H1 (cell line): ENCODE data around the gene CNTD1. TPM values are rescaled to one million over a fixed set of nuclear protein-coding genes. Genes with fewer than 3 reads are reported as not detected.

Experiments used
- SIN3A ChIP-seq, 2 experiments: IDR thresholded peaks in 1 of 2; conservative IDR thresholded peaks in 1 of 2; 2 replicates each; pipeline ENCODE4 v1.6.1; 2011 to 2012; ENCODE audit warnings: low read length in 2 of 2, improper control_type of control experiment in 1 of 2, low read depth in 1 of 2, mild to moderate bottlenecking in 1 of 2
- SP1 ChIP-seq: IDR thresholded peaks from 2 replicates; pipeline ENCODE4 v1.6.1; 2011; ENCODE audit warnings: low read depth, low read length
- SP4 ChIP-seq: IDR thresholded peaks from 2 replicates; pipeline ENCODE4 v1.6.1; 2012; ENCODE audit warnings: low read length, inconsistent platforms
- polyA plus RNA-seq, 7 experiments: library from polyadenylated mRNA; depleted of rRNA in 3 of 7; stranded (reverse) in 5 of 7; unstranded in 2 of 7; fragments of >200 nt in 5 of 7; fragments of 200-250 nt in 2 of 7; gene quantifications; 1 replicate in 5 of 7; 2 replicates in 1 of 7; 4 replicates in 1 of 7; pipeline versions ENCODE4 v1.2.1 to v1.2.3, GENCODE V29; 2011 to 2013; ENCODE audit warnings: missing spikeins in 2 of 7, mixed read lengths in 2 of 7
- total RNA-seq: library from RNA; stranded (reverse); fragmentation: NEBNext Ultra II Directional; extraction: Animal tissue kit (Norgen Biotek cat#: 25700); gene quantifications from 2 replicates; pipeline ENCODE4 v1.2.1, GENCODE V29; 2021

The CNTD1 gene
- total and polyA plus RNA-seq, 2 of the 8 experiments (the other 6 are each of a cell fraction or from before 2014, with no cell fraction given): not detected

- TF ChIP-seq SIN3A (conservative IDR thresholded peaks at IDR 0.05 in 1 of 2, IDR thresholded peaks at IDR 0.05 in 1 of 2; ENCODE audit: low read depth in 1 of 2, low read length in 2 of 2) (no peak), SP4 (no peak), SP1 (no peak)
- TF ChIP-seq, all 59 proteins: peak for 0
Observed at GRCh38 chr17:42782166-42783061, 16.2 kb upstream of the CNTD1 start (continued).
